Measurements from ENCODE around the gene OR2AJ1.

GRCh38 chr1:247935781-247936180, 11.1 kb downstream of the OR2AJ1 start:
- no peak for TF ChIP-seq SIN3A (IDR thresholded peaks at IDR 0.05; ENCODE audit: borderline replicate concordance, insufficient read depth, low read length)
- no peak for TF ChIP-seq REST (IDR thresholded peaks at IDR 0.05; ENCODE audit: insufficient read depth in 1 of 2, low read depth in 2 of 2, low read length in 2 of 2)
- no peak for TF ChIP-seq POLR2AphosphoS5 (IDR thresholded peaks at IDR 0.05; ENCODE audit: low read depth, low read length)
- TF ChIP-seq TAF1 (IDR thresholded peaks at IDR 0.05; ENCODE audit: borderline replicate concordance, insufficient read depth, low read length) = no peak
- TF ChIP-seq FOXP2 (optimal IDR thresholded peaks at IDR 0.05; ENCODE audit: borderline replicate concordance, extremely low read depth, extremely low read length, insufficient read depth) = no peak

All from PFSK-1 (cell line).